Lower lobe of right lung (tissue), 2 donors: ENCODE measurements around the gene SIT1. TPM values are rescaled to one million over a fixed set of nuclear protein-coding genes. Genes with fewer than 3 reads are reported as not detected.

Experiments
- ATAC-seq, 2 donors: fragments of 200-7000 bp; cut with Tn5 transposase; one replicate each; pipeline ENCODE4 v1.9.1; 2020 to 2022; ENCODE audit warnings: mild to moderate bottlenecking in 2 of 2, moderate library complexity in 2 of 2
- DNase-seq: peaks from one replicate; pipeline ENCODE4 v3.0.0-alpha.2; 2020
- H3K27ac ChIP-seq: fragments of 200-600 bp; one replicate; pipeline ENCODE4 v1.8.0; 2022
- H3K27me3 ChIP-seq: fragments of 200-600 bp; one replicate; pipeline ENCODE4 v1.8.0; 2022; ENCODE audit warnings: low read depth
- H3K36me3 ChIP-seq: fragments of 200-600 bp; one replicate; pipeline ENCODE4 v1.8.0; 2022; ENCODE audit warnings: mild to moderate bottlenecking
- H3K4me1 ChIP-seq: fragments of 200-600 bp; one replicate; pipeline ENCODE4 v1.8.0; 2022
- H3K4me3 ChIP-seq: fragments of 200-600 bp; one replicate; pipeline ENCODE4 v1.8.0; 2022; ENCODE audit warnings: mild to moderate bottlenecking
- H3K9me3 ChIP-seq: fragments of 200-600 bp; one replicate; pipeline ENCODE4 v1.8.0; 2022
- CTCF ChIP-seq: fragments of 200-600 bp; IDR thresholded peaks from one replicate; pipeline ENCODE4 v1.8.0; 2022; ENCODE audit warnings: antibody characterized with exemption, mild to moderate bottlenecking
- intact Hi-C: fragments of 100-400 bp; cut with DNase I; formaldehyde crosslinking; loops from one replicate; pipeline ENCODE4 v1.11.0; 2022
- total RNA-seq: library from RNA; stranded (reverse); fragmentation: NEBNext Ultra II Directional; extraction: Animal tissue kit (Norgen Biotek cat#: 25700); gene quantifications from one replicate; pipeline ENCODE4 v1.2.1, GENCODE V29; 2021
- donor health status: DM: no; HTN: yes; CAD: no; lungs with severe emphysema.

Gene SIT1
- total RNA-seq, 1 donor from 2014 or later = 1.5 TPM

- Histone ChIP-seq H3K27me3 (no peaks in the 10 kb centered on the region), H3K27ac (peak within 1 kb of the TSS; percentile 97), H3K4me3 (peak within 1 kb of the TSS; percentile 85), H3K9me3 (no peaks in the 10 kb centered on the region), H3K36me3 (peaks cover 21% of the 10 kb centered on the region), H3K4me1 (peaks cover 35% of the 10 kb centered on the region)
- ATAC-seq (peak; percentile 91 to 95), DNase-seq (peak; percentile 88)
- peak; percentile 73 for TF ChIP-seq CTCF
- intact Hi-C loops = no loop called here
Observed at GRCh38 chr9:35658137-35658967, 7.6 kb upstream of the SIT1 start, which contains the start of gene CCDC107. CCDC107 (plus strand) TSS chr9:35658292; CDS start chr9:35658380, 88 bp downstream.

GRCh38 chr9:35657546-35658136, 6.9 kb upstream of the SIT1 start, which contains the start of gene RMRP:
RMRP (minus strand) TSS chr9:35658019.
- intact Hi-C loops = no loop called here
- Histone ChIP-seq H3K4me1 (peaks cover 41% of the 10 kb centered on the region), H3K36me3 (peaks cover 21% of the 10 kb centered on the region), H3K9me3 (no peaks in the 10 kb centered on the region), H3K27ac (peak within 1 kb of the TSS; percentile 97), H3K27me3 (no peaks in the 10 kb centered on the region), H3K4me3 (peak within 1 kb of the TSS; percentile 85)
- peak; percentile 98 for DNase-seq
- peak; percentile 53 for TF ChIP-seq CTCF
- ATAC-seq = peak; percentile 97

- no peak for TF ChIP-seq CTCF
- peak overlapping the region; percentile 97 for H3K27ac ChIP-seq
Observed at GRCh38 chr9:35656831-35657545, 6.3 kb upstream of the SIT1 start.

DNA sequence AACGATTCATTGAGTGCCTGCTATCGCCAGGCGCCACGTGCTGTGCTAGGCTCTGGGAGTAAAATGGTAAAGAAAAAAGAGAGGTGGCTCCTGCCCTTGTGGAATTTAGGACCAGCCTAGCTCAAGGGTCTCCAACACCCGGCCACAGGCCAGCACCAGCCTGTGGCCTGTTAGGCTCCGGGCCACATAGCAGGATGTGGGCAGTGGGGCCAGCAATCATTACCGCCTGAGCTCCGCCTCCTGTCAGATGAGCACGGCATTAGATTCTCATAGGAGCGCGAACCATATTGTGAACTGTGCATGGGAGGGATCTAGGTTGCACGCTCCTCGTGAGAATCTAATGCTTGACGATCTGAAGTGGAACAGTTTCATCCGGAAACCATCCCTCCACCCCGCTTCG, 5.6 kb upstream of the SIT1 start:
- no peak for ATAC-seq
- TF ChIP-seq CTCF = no peak
- Histone ChIP-seq H3K4me1 (peaks cover 49% of the 10 kb centered on the region), H3K4me3 (no peak overlapping the region), H3K27me3 (no peaks in the 10 kb centered on the region), H3K9me3 (no peaks in the 10 kb centered on the region), H3K27ac (peak overlapping the region; percentile 97), H3K36me3 (peaks cover 16% of the 10 kb centered on the region)
- intact Hi-C loops = no loop called here
- DNase-seq = no peak

More at GRCh38 chr9:35656831-35657545, 6.3 kb upstream of the SIT1 start:
- Histone ChIP-seq H3K27me3 (no peaks in the 10 kb centered on the region), H3K4me1 (peaks cover 47% of the 10 kb centered on the region), H3K4me3 (peak overlapping the region; percentile 85), H3K36me3 (peaks cover 21% of the 10 kb centered on the region), H3K9me3 (no peaks in the 10 kb centered on the region)
- ATAC-seq = peak; percentile 24 to 38
- DNase-seq = no peak
- intact Hi-C loops = no loop called here

GRCh38 chr9:35653611-35654010, 2.9 kb upstream of the SIT1 start:
- intact Hi-C loops = no loop called here
- H3K4me3 ChIP-seq = no peak overlapping the region
- peaks cover 39% of the 10 kb centered on the region for H3K4me1 ChIP-seq
- no peaks in the 10 kb centered on the region for H3K36me3 ChIP-seq
- no peaks in the 10 kb centered on the region for H3K27me3 ChIP-seq
- no peaks in the 10 kb centered on the region for H3K9me3 ChIP-seq
- no peak for TF ChIP-seq CTCF
- ATAC-seq = no peak
- H3K27ac ChIP-seq = peak overlapping the region; percentile 77
- DNase-seq = no peak
